CD4-positive, alpha-beta T cell treated with Interleukin-15 for 4 hours (primary cell): ENCODE results near the gene CDC14B.

Experiments
- DNase-seq: peaks from one replicate; pipeline ENCODE4 v3.0.0-alpha.2; 2020; ENCODE audit warnings: low spot score

CDC14B gene

DNA sequence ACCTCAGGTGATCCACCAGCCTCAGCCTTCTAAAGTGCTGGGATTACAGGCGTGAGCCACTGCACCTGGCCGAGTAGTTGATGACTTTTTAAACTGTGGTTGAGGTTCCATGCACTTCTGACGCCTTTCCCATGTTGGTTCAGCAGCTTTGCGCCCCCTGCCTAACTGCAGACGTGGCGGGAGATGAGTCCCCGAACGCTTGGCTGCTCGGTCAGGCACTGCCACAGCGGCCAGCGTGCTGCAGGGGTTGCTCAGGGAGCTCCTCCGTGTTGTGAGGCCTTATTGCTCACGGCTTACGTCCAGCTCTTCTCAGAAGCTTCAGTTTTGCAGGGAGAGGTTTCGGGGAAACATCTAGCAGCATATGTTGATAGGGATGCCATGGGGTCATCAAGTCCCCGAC lies 134.4 kb downstream of the CDC14B start:
- DNase-seq, result no peak

DNA sequence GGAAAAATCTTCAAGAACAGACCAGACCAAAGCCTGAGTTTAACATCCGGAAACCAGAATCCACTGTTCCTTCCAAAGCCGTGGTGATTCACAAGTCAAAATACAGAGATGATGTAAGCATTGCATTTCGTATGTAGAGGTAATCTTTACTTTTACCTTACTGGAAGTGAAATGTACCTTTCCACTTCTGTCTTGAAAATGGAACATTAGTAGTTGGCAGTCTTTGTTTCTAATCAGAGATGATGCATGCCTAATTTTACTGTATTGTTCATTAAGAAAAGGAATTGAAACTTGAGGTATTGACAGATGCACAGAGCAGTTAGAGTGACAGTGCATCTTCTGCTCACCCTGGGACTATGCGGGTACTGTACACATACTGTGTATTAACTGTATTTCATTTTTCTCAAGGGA lies 135.1 kb downstream of the CDC14B start:
- no peak for DNase-seq

GRCh38 chr9:96483733-96484390 lies 135.8 kb downstream of the CDC14B start:
- DNase-seq, result no peak

DNA sequence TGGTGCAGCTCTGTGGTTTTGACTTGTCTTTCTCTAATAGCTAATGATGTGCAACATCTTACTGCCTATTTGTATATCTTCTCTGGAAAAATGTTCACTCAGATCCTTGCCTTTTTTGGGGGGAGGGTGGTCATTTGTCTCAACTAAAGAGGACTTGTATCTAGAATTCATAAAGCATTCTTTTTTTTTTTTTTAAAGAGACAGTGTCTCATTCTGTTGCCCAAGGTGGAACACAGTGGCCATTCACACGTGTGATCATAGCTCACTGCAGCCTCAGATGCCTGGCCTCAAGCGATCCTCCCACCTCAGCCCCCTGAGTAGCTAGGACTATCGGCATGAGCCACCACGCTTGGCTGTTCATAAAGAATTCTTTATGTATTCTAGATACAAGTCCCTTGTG lies 136.4 kb downstream of the CDC14B start:
- no peak for DNase-seq

DNA sequence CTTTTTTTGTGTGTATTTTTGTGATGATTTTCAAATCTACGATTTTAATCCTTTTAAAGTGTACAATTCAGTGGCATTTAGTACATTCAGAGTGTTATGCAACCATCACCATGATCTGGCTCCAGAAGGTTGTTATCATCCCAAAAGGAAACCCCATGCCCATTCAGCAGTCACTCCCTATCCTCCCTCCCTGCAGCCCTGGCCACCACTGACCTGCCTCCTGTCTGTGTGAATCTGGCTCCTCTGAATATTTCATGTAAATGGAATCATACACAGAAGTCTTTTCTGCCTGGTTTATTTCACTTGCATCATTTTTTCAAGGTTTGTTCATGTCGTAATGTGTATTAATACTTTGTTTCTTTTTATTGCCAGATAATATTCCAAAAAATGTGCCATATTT lies 137.2 kb downstream of the CDC14B start:
- DNase-seq, result no peak

DNA sequence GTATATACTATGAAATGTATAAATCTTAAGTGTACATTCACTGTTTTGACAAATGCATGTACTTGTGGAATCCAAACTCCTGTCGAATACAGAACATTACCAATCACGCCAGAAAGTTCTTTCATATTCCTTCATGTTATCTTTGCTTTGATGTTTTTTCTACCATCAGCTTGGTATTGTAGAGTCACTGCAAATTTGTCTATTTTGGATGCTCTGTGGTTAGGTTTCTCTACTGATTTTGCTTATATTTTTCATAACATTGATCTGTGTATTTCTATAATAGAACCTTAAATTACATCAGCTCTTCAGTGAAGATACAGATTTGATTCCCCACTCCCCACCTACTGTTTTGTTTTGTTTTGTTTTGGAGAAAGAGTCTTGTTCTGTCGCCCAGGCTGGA lies 138.9 kb downstream of the CDC14B start:
- no peak for DNase-seq

GRCh38 chr9:96478829-96479371 lies 140.7 kb downstream of the CDC14B start:
- peak; percentile 6 for DNase-seq

GRCh38 chr9:96476591-96476990 lies 143.1 kb downstream of the CDC14B start:
- DNase-seq, result peak; percentile 19

- no peak for DNase-seq
Observed at GRCh38 chr9:96476013-96476412, 143.6 kb downstream of the CDC14B start.

GRCh38 chr9:96467784-96468183 lies 151.9 kb downstream of the CDC14B start:
- DNase-seq, result no peak

- no peak for DNase-seq
Observed at GRCh38 chr9:96464426-96464825, 155.2 kb downstream of the CDC14B start.

GRCh38 chr9:96462541-96462940 lies 157.1 kb downstream of the CDC14B start:
- DNase-seq, result no peak

- no peak for DNase-seq
Observed at GRCh38 chr9:96461336-96461735, 158.3 kb downstream of the CDC14B start.

GRCh38 chr9:96460882-96461281 lies 158.8 kb downstream of the CDC14B start:
- no peak for DNase-seq

- no peak for DNase-seq
Observed at GRCh38 chr9:96460470-96460869, 159.2 kb downstream of the CDC14B start.

DNA sequence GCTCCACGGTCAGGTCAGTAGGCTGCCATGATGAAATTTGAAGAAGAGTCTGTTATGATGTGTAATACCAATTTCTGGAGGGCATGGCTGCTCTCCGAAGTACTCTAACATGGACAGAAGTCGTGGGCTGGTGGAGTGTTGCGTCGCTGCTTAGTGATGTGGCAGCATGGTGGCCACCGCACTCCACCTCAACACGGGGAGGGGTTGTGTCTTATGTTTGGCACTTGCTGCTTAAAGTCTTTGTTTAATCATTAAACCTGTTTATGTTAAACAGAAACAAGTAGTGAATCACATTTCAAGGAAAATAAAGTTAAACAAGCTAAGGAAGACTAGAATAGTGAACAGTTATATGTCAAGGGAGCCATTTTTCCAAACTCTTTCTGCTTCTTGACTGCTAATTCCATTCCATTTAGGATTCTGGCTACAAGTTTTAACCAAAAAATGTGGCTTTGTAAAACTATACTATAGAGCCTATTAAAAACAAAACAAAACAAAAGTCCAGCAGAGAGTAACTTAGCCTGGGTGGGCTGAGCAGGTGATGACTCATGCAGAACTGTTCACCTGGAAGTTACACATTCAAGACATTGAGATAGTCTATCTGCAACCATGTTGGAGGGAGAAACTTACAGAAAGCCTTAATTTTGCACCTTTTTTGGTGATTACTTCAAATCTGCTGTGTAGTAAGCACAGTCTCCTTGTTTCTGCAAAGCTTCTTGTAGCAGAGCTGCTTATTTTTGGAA lies 160.2 kb downstream of the CDC14B start:
- no peak for DNase-seq

DNA sequence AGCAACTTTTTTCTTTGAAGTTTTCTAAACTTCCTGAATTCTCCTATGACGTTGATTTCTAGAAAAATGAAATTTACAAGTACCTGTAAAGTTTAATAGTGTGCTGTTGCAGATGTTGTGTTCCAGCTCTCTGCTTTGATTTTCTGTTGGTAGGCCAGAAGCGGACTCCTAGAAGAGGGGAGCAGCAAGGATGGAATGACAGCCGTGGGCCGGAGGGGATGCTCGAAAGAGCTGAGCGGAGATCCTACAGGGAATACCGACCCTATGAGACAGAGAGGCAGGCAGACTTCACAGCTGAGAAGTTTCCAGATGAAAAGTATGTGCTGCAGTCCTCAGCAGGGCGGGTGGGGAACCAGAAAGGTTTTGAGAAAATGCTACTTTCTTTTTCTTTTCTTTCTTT lies 161.4 kb downstream of the CDC14B start:
- no peak for DNase-seq

GRCh38 chr9:96457266-96457665 lies 162.4 kb downstream of the CDC14B start:
- no peak for DNase-seq

DNA sequence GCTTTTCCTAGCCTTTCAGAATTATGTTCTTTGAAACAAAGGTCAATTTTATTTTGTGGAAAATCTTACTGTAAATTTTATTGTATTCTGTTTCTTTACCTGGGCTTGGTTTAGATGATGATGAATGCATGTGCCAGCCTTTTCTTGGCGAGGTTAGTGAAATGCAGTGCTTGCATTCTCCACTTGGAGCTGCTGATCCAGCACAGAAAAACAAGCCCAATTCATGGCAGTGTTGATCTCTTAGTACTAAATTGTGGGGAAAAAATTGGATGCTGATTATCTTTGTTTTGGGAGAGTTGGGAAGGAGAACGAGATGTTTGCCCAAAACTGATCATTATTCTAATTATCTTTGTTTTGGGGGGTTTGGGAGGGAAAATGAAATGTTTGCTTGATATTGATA lies 166.0 kb downstream of the CDC14B start:
- DNase-seq, result no peak

DNA sequence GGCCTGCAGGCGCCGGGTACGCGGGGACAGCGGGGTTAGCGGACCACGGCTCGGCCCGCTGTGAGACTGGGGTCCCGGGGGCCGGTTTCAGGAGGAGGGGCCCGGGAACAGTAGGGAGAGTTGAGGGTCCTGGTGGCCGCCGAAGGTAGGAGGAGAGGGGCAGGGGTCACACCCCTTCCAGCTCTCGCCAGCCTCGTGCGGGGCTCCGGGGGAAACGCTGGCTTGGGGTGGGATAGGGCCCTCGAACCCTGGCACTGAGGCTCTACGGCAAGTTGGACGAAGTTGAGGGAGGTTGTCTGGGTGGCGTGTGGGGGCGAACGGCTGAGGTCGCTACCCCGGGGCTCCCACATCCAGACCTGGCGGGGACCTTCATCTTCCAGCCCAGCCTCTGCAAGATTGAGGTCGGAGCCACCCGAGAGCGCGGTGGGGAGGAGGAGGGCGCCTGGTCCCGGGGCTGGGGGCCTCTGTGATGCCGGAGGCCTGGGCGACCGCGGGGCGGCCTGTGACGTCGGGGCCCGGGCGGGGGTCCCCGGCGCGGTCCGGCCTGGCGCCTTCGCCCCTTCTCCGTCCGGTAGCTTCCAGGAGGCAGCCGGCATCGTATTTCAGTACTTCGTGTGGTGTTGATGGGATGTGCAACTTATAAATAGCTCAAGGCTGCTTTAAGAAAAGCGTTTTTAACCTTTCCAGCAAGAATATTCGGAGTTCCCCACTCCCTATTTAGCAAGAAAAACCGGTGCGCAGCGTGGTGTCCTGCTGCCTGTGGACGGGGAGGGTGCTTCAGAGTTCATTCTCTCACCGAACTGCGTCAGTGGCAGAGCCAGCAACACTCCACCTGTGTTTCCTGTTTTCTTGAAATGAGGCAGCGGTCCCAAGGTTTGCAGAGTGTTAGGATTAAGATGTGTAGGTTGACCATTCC lies 168.8 kb downstream of the CDC14B start:
- DNase-seq, result peak; percentile 40
